ENCODE results near the gene WDR46. TPM values are rescaled to one million over a fixed set of nuclear protein-coding genes. Genes with fewer than 3 reads are reported as not detected.
A peak's percentile ranks its signal among the peaks of the same experiment; 100 is the strongest.

Gene WDR46
- total and polyA plus RNA-seq, 2 of the 13 experiments (the other 11 are each of a cell fraction or from before 2014, with no cell fraction given) = 47.4 to 105 TPM

DNA sequence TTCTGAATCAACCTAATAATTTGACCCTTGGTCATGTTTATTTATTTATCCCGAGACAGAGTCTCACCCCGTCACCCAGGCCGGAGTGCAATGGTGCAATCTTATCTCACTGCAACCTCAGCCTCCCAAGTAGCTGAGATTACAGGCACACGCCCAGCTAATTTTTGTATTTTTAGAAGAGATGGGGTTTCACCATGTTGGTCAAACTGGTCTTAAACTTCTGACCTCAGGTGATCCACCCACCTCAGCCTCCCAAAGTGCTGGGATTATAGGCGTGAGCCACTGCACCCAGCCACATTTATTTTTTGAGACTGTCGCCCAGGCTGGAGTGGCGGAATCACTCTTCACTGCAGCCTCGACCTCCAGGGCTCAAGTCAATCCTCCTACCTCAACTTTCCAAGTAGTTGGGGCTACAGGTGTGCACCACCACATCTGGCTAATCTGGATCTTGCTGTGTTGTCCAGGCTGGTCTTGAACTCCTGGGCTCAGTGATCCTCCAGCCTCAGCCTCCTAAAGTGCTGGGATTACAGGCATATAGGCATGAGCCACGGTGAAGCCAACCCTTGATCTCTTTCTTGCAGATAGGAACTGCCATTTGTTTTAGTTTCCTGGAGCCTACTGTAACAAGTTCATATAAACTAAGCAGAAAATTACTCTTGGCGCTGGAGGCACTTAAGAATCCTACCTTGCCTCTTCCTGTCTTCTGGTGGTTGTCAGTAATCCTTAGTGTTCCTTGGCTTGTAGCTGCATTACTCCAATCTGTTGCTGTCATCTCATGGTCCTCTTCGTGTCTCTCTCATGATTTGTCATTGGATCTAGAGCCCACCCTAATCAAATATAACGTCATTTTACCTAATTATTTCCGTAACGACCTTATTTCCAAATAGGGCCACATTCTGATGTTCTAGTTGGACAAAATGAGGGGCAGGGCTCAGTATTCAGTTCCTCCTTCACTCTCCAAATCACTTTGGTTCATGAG, 14.8 kb downstream of the WDR46 start (continued):
- TF ChIP-seq ZNF674 (CRISPR knock-in tag; IDR thresholded peaks at IDR 0.05; ENCODE audit: low read depth) (no peak), POLR2A (IDR thresholded peaks at IDR 0.05; ENCODE audit: insufficient read depth in 1 of 2, low read depth in 2 of 2, low read length in 2 of 2) (peak; percentile 36 to 48; a peak in 3 of 4 replicates), DMAP1 (CRISPR knock-in tag; IDR thresholded peaks at IDR 0.05) (0 out of 2 replicates have a peak, but pooled peaks have one; percentile 30), ZNF724P (CRISPR knock-in tag; IDR thresholded peaks at IDR 0.05; ENCODE audit: borderline replicate concordance) (no peak), GATAD1 (CRISPR knock-in tag; IDR thresholded peaks at IDR 0.05) (0 out of 2 replicates have a peak, but pooled peaks have one; percentile 9), MBD4 (IDR thresholded peaks at IDR 0.05; ENCODE audit: borderline replicate concordance, low read length) (0 out of 2 replicates have a peak, but pooled peaks have one; percentile 26), ZNF292 (CRISPR knock-in tag; IDR thresholded peaks at IDR 0.05; ENCODE audit: borderline replicate concordance, low read depth) (0 out of 2 replicates have a peak, but pooled peaks have one; percentile 24), IRF2 (CRISPR knock-in tag; IDR thresholded peaks at IDR 0.05) (no peak), ZNF598 (CRISPR knock-in tag; IDR thresholded peaks at IDR 0.05; ENCODE audit: borderline replicate concordance) (peak; percentile 71; the same call in 1 of the 2 replicates), THAP11 (CRISPR knock-in tag; IDR thresholded peaks at IDR 0.05) (no peak), ZNF260 (CRISPR knock-in tag; IDR thresholded peaks at IDR 0.05; ENCODE audit: borderline replicate concordance, low read depth) (no peak), FOXP1 (IDR thresholded peaks at IDR 0.05) (no peak), FOXP1 (CRISPR knock-in tag; IDR thresholded peaks at IDR 0.05) (no peak), SIX1 (CRISPR knock-in tag; IDR thresholded peaks at IDR 0.05; ENCODE audit: borderline replicate concordance) (no peak), ZNF121 (CRISPR knock-in tag; IDR thresholded peaks at IDR 0.05) (peak; percentile 92), ZNF546 (CRISPR knock-in tag; conservative IDR thresholded peaks at IDR 0.05) (no peak)
- TF ChIP-seq, protein P1, sequence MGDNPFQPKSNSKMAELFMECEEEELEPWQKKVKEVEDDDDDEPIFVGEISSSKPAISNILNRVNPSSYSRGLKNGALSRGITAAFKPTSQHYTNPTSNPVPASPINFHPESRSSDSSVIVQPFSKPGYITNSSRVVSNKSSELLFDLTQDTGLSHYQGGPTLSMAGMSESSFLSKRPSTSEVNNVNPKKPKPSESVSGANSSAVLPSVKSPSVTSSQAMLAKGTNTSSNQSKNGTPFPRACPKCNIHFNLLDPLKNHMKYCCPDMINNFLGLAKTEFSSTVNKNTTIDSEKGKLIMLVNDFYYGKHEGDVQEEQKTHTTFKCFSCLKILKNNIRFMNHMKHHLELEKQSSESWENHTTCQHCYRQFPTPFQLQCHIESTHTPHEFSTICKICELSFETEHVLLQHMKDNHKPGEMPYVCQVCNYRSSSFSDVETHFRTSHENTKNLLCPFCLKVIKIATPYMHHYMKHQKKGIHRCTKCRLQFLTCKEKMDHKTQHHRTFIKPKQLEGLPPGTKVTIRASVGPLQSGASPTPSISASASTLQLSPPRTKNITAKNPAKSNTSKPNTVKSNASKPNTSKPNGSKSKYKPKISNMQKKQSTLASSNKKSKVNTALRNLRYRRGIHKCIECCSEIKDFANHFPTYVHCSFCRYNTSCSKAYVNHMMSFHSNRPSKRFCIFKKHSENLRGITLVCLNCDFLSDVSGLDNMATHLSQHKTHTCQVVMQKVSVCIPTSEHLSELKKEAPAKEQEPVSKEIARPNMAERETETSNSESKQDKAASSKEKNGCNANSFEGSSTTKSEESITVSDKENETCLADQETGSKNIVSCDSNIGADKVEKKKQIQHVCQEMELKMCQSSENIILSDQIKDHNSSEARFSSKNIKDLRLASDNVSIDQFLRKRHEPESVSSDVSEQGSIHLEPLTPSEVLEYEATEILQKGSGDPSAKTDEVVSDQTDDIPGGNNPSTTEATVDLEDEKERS (CRISPR knock-in tag; IDR thresholded peaks at IDR 0.05) = peak; percentile 67; the same call in 1 of the 2 replicates
- TF ChIP-seq, protein P2, sequence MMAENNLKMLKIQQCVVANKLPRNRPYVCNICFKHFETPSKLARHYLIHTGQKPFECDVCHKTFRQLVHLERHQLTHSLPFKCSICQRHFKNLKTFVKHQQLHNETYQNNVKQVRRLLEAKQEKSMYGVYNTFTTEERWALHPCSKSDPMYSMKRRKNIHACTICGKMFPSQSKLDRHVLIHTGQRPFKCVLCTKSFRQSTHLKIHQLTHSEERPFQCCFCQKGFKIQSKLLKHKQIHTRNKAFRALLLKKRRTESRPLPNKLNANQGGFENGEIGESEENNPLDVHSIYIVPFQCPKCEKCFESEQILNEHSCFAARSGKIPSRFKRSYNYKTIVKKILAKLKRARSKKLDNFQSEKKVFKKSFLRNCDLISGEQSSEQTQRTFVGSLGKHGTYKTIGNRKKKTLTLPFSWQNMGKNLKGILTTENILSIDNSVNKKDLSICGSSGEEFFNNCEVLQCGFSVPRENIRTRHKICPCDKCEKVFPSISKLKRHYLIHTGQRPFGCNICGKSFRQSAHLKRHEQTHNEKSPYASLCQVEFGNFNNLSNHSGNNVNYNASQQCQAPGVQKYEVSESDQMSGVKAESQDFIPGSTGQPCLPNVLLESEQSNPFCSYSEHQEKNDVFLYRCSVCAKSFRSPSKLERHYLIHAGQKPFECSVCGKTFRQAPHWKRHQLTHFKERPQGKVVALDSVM (CRISPR knock-in tag; IDR thresholded peaks at IDR 0.05) = peak; percentile 46; the same call in 1 of the 2 replicates
- TF ChIP-seq, protein P3, sequence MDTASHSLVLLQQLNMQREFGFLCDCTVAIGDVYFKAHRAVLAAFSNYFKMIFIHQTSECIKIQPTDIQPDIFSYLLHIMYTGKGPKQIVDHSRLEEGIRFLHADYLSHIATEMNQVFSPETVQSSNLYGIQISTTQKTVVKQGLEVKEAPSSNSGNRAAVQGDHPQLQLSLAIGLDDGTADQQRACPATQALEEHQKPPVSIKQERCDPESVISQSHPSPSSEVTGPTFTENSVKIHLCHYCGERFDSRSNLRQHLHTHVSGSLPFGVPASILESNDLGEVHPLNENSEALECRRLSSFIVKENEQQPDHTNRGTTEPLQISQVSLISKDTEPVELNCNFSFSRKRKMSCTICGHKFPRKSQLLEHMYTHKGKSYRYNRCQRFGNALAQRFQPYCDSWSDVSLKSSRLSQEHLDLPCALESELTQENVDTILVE (CRISPR knock-in tag; IDR thresholded peaks at IDR 0.05) = no peak
- TF ChIP-seq, protein P4, sequence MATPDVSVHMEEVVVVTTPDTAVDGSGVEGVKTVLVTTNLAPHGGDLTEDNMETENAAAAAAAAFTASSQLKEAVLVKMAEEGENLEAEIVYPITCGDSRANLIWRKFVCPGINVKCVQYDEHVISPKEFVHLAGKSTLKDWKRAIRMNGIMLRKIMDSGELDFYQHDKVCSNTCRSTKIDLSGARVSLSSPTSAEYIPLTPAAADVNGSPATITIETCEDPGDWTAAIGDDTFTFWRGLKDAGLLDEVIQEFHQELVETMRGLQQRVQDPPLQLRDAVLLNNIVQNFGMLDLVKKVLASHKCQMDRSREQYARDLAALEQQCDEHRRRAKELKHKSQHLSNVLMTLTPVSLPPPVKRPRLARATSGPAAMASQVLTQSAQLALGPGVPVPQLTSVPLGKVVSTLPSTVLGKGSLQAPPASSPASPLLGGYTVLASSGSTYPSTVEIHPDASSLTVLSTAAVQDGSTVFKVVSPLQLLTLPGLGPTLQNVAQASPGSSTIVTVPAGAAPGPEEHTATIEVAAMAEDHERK (CRISPR knock-in tag; IDR thresholded peaks at IDR 0.05; ENCODE audit: low read depth) = no peak
